Activated T-cell treated with anti-CD3 and anti-CD28 coated beads for 1 hour (primary cell): Measurements from ENCODE around the gene NSL1.
"Not testable (repeated sequence)": the region's sequence is repeated elsewhere in the genome, so short reads cannot be mapped to it uniquely, and the experiment has no call there.

Experiments used
- DNase-seq: peaks from one replicate; pipeline ENCODE4 v3.0.0-alpha.2; 2020; ENCODE audit warnings: low read depth

Gene NSL1

DNA sequence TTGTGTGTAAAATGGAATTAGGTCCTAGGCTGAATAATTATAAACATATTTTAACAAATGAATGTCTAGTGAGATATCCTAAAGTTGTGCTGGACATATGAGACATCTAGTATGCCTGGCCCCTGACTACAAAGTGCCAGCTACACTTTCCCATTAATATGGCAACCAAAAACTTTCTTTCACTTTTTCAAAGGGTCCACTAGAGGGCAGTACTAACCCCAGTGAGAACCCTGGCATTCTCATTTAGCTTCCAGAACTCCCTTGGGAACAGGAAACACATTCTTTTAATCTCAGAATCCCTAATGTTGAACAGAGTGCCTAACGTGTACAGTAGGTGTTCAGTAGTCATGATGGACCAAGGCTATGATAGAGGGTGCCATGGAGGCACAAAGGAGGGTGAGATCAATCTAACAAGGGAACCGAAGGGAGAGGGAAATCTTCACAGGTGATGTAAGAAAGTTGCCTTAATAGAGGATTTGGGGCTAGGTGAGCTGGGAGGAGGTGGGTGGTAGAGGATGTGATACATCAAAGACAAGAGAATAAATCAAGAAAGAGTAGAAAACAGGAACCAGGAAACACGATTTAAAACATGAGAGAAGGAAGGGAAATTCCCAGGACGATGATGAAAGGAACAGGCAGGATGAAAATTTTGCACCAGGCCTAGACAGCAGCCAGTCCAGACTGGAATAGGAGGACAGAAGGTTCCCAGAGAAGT lies 41.6 kb downstream of the NSL1 start:
- no peak for DNase-seq

DNA sequence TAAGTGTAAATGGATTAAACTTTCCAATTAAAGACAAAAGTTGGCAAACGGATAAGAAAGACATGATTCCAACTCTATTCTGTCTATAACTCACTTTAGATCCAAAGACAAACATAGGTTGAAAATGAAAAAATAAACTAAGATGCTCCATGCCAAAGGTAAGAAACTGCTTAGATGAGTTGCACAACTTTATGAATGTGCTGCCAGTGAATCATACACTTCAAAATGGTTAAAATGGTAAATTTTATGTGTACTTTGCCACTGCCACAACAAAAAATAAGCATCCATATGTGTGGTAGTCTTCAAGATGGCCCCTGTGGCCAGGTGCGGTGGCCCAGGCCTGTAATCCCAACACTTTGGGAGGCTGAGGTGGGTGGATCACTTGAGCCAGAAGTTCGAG lies 45.0 kb downstream of the NSL1 start:
- DNase-seq = no peak

DNA sequence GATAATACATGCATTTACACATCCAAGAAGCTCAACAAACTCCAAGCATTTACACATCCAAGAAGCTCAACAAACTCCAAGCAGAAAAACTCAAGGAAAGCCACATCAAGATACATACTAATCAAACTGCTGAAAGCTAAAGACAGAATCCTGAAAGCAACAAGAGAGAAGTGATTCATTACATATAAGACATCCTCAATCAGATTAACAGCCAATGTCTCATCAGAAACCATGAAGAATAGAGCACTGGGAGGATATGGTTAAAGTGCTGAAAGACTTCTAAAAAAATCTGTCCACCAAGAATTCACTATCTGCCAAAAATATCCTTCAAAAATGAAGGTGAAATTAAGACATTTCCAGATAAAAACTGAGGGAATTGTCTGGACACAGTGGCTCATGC lies 46.3 kb downstream of the NSL1 start:
- no peak for DNase-seq

DNA sequence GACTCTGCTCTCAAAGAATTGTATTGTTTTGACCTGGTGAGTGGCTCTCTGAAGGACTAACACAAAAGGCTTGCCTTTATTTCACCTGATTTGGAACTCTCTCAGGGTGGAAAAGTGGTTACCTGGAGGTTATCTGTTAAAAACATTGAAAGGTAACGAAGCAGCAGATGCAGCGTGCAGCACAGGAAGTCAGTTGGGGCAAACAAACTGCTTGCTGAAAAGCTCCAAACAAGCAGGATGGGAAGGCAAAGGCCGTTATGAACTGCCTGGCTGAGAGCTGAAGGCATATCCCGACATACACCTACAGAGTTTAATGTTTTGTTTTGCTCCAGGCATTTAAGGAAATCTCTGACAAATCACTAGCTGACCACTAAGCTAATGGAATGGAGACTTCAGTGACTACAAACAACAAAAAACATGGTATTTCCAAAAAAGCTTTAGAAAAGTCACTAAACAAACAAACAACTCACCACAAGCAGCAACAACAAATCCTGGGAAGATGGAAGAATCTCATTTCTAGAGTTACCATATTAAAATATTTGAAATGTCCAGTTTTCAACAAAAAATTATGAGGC lies 47.6 kb downstream of the NSL1 start:
- no peak for DNase-seq

DNA sequence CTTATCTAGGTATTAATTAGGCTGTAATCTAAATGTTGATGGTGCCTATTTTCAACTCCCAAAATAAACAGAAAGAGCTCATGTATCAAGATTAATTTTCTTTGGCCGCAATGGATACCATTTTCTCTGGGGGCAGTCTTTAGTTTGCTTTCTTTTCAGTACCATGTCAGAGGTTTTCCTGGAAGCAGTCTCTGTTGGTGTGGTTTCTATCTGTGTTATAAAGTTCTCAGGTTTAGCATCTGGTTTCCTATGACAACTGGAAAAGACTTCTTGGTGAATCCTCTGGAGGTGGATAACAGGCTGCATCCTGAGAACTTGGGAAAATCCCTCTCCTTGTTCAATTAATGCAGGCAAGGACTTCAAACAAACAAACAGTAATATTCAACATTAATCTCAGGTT lies 53.2 kb downstream of the NSL1 start:
- DNase-seq = no peak

DNA sequence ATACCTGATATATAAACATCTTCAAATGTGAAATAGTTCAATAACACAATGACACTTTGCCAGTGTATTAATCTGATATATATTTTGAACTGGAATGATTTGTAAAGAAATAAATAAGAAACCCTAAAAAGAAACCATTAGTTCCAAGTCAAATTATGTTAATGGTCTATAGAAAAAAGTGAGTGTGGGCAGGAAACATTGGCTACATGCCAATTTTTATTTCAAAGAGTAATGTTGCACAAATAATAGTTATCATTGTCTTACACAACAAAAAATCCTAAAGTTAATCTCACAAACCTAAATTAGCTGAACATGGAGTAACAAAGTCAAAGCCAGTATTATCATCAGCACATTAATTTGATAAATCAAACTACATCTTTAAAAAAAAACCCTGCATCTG lies 54.0 kb downstream of the NSL1 start:
- no peak for DNase-seq

DNA sequence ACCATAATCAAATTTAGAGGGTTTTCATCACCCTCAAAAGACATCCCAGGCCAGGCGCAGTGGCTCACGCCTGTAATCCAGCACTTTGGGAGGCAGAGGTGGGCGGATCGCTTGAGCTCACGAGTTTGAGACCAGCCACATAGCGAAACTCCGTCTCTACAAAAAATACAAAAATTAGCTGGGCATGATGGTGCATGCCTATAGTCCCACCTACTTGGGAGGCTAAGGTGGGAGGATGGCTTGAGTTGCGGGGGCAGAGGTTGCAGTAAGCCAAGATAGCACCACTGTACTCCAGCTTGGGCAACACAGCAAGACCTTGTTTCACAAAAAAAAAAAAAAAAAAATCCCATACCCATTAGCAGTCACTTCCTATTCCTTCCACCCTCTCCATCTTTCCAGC lies 58.5 kb downstream of the NSL1 start:
- DNase-seq = no peak

DNA sequence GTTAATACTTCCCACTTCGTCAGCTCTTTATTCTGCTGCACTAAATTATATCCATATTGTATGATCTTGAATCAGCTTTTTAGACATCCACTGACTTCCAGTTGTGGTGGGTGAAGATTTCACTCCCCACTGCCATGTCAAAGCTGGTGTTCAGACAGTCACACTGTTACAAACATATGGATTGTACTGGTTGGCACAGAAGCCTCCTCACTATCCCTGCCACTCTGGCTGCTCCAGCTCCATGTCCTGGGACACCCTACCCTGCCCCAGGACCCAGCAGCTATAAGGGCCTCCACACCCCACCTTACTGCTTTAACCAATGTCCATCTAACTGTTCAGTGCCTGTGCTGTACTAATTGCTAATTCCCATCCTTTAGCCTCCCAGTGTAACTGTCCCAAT lies 59.9 kb downstream of the NSL1 start:
- DNase-seq = no peak

DNA sequence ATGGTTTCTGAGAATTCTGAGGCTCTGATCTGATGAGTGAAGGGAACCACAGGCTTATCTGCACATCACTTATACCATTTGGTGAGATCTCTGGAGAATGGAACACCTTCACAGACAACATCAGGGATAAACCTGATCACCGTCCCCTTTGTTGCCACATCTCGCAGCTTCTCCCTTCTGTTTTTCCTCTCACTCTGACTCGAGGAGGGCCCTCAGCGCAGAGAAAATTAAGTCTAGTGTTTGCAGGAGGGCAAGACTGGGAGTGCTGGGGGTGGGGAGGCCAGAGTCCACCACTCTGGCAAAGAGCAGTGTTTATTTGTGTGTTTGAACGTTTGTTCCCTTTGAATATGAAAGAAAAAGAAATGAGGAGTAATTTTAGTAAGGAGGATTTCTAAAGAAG lies 63.0 kb downstream of the NSL1 start:
- no peak for DNase-seq

DNA sequence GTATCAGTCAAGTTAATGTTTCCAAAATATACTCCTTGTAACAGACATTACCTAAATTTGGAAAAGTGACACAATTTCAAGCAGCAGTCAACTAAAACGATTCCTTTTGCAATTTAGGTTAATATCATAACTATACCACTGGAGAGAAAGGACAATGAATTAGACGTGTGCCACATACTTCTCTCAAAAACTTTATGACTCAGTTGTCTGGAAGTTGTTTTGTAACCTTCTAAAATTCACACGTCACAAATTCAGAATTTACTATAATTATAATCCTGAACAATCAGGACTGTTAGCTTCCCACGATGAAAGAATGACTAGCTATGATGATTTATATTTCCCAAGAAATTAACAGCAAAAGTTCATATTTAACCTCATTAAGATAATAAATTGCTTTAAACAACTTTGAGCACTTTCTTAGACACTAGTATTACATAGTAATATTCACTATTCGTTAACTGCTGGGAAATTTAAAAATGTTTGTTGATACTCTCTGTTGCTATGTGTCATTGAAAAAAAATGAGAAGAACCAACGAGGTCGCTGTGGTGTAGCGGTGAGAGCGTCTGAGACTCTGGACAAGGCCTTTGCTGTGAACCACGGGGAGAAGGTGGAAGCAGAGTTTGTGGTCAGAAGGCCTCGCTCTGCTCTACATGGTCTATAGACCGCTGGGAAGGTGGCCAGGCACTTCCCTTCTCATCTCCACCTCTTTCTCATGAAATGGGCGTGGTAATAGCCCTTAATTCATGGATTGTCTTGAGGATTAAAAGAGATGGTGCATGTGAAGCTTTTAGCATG lies 64.0 kb downstream of the NSL1 start:
- no peak for DNase-seq

DNA sequence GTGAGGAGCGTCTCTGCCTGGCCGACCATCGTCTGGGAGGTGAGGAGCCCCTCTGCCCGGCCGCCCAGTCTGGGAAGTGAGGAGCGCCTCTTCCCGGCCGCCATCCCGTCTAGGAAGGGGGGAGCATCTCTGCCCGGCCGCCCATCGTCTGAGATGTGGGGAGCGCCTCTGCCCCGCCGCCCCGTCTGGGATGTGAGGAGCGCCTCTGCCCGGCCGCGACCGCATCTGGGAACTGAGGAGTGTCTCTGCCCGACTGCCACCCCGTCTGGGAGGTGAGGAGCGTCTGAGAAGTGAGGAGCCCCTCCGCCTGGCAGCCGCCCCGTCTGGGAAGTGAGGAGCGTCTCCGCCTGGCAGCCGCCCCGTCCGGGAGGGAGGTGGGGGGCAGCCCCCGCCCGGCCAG lies 66.9 kb downstream of the NSL1 start:
- DNase-seq = not testable (repeated sequence)

DNA sequence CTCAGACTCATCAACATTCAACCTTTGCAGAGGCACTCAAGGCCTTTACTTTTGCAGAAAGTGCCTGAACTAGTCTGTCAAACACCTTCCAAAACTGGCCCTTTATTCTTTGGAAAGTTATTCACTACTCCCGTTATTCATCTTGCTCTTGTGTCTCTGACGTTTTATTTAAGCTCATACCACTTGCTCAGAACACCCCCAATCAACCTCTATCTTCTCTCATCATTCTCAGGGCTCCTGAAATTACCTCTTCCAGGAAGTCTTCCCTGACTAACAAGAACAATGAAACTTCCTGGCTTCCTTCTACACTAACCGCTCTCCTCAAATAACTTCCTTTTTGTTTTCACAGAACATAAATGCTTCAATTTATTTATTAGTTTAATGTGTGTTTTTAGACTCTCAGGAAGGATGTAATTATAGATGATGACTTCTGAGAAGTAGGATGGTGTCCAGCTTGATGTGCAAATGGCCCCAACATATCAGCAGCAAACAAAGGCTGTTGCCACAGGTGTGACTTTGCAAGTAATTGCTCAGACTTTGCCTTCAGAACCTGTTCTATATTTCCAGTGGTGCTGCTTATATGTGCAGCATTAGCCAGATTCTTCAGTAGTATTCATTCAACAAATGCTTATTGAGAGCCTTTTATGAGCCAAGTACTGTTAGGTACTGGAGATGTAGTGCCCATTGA lies 69.2 kb downstream of the NSL1 start:
- DNase-seq = no peak

DNA sequence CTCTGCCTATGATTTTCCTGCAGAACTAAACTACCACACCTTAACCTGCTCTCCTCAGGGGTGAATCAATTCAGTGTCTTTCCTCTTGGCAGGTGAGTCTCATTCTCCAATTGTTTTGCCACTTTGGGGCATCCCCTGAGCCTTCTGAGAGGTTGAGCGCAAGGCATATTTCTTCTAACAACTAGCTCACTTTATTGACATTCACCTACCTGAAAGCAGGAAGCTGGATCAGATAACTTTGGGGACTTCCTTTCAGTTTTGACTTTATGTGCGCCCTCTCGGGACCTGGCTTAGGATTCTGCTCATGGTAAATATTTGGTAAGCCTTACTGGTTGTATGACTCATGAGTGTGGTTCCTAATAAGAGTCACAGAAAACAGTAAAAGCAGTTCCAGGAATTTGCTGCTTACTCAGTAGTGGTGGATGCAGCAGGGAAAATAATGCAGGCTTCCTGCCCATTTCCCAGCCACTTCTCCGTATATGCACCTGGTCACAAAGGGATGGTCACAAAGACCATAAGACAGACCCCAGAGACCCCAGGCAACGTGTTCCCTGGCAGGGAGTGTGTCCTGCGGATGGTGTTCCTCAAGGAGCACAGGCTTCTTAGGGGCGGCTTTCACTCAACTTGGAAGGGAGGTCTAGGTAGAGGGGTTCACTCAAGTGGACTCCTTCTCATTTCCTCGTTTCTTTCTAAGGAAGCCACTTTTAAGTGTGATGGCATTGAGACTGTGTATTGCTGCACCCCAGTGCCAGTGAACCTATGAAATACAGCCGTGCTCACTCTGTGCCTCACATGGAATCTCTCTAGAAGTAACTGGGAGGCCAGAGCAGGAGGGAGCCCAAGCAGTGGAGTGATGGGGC lies 70.0 kb downstream of the NSL1 start:
- no peak for DNase-seq

DNA sequence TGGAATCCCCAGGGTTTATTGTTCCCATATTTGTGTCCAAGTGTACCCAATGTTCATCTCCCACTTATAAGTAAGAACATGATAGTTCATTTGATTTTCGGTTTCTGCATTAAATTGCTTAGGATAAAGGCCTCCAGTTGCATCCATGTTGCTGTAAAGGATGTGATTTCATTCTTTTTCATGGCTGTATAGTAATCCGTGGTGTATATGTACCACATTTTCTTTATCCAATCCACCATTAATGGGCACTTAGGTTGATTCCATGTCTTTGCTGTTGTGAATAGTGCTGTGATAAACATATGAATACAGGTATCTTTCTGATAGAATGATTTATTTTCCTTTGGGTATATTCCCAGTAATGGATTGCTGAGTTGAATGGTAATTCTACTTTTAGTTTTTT lies 71.9 kb downstream of the NSL1 start:
- DNase-seq = no peak

DNA sequence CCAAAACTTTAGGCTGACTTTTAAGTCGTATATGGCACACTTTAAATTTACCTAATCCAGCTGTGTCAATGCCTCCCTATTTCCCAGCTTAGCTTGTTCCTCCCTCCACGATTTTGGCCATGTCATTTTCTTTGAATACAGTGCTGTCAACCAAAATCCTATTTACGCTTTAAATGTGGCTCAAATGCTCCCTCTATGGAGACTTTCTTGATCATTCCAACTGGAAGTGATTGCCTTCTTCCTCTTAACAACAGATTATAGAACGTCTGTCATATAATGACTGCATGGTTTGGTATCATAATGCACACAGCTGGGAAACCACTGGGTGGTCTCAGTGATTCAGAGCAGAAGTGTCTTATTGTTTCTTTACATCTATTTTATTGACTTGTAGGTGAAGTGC lies 73.1 kb downstream of the NSL1 start:
- DNase-seq = no peak

DNA sequence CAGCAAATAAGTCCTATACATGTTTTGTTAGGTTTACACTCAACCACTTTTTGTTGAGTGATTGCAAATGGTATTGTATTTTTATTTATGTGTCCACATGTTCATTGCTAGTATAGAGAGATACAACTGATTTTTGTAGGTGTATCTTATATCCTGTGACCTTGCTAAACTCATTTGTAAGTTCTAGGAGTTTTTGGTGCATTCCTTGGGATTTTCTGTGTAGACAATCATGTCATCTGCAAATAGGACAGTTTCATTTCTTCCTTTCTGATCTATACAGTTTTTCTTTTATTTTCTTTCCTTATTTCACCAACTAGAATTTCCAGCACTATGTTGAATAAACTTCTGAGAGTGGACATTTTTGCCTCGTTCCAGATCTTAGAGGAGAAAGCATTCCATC lies 75.4 kb downstream of the NSL1 start:
- no peak for DNase-seq

DNA sequence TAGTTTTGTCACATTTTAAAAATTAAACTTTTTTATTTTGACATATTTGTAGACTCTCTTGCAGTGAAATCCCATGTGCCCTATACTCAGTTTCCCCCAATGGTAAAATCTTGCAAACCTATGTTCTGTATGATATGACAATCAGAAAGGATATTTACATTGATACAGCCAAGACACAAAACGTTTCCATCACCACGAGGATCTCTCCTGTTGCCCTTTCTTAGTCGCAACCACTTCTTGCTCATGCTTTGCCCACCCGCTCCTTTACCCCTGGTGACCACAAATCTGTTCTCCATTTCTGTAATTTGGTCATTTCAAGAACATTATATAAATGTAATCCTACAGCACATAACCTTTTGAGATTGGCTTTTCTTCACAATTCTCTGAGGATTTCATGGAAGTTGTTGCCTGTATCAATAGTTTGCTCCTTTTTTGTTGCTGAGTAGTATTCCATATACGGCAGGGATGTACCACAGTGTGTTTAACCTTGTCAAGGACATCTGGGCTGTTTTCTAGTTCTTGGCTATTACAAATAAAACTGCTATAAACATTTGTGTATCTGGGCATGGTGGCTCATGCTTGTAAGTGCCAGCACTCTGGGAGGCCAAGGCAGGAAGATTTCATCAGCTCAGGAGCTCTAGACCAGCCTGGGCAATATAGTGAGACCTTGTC lies 78.0 kb downstream of the NSL1 start:
- no peak for DNase-seq

DNA sequence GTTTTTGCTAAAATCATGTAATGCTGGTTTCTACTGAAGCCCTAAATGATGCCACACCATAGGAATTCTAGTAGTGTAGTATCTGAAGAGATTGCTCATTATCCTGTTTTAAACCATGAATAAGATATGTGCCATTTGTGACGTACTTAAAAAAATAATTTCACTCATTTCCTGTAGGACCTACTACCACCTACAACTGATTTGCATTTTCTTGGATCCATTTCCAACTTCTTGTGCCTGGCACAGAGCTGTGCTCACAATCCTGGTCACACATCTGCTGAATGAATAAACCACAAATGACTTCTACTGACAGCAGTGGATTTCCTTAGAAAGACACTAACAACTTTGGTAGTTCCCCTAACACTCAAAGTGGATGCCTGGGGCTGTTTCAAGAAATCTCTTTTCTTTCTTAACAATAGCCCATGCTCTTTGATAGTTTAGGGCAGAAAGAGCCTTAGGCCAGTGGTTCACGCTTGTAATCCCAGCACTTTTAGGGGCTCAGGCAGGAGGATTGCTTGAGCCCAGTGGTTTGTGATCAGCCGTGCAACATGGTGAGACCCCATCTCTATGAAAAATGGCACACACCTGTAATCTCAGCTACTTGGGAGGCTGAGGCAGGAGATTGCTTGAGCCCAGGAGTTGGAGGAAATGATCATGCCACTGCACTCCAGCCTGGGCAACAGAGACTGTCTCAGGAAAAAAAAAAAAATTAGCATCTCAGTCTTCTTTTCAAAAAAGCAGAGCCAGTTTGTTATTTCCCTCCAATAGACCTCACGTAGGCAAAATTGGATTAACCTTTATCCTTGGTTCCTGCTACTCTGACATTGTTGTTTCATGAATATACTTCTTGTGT lies 78.9 kb downstream of the NSL1 start:
- no peak for DNase-seq

DNA sequence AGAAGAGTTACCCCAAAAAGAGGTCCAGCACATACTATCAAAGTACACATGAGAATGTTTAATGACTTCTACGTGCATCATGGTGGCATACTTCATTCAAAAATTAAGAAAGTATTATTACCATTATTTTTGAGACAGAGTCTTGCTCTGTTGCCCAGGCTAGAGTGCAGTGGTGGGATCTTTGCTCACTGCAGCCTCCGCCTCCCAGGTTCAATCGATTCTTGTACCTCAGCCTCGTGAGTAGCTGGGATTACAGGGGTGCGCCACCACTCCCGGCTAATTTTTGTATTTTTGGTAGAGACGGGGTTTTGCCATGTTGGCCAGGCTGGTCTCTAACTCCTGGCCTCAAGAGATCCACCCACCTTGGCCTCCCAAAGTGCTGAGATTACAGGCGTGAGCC lies 79.6 kb downstream of the NSL1 start:
- not testable (repeated sequence) for DNase-seq

DNA sequence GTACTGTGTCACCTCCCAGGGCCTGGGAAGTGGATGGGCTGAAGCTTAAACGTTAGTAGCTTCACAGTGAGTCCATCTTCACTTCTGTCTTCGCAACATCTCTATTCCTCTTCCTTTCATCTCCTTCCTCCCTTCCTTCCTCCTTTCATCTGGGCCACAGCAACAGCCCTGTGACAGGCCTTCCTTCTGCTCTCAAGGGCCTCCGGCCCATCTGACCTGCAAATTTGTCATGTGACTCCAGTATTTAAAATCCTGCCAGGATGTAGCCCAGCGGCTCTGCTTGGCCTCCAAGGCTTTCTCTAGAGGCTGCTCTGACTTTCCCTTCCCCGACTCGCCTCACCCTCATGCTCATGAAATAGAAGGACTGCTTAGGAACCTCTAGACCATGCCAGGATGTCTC lies 81.0 kb downstream of the NSL1 start:
- no peak for DNase-seq
